Trophoblast cell (in vitro differentiated cells and primary cell): ENCODE data around the gene RPL13A.
A peak's percentile ranks its signal among the peaks of the same experiment; 100 is the strongest.

ENCODE experiments used
- DNase-seq, 2 donors: peaks; one replicate each; pipeline ENCODE4 v3.0.0-alpha.2; 2016
- H2AFZ ChIP-seq: 2 replicates; pipeline ENCODE4 v1.6.1; 2013; ENCODE audit warnings: low read length, moderate library complexity, mild to moderate bottlenecking; ENCODE audit not compliant: insufficient read depth, poor library complexity
- H2AK5ac ChIP-seq: 2 replicates; pipeline ENCODE4 v1.6.1; 2013; ENCODE audit warnings: mild to moderate bottlenecking, low read length
- H2BK120ac ChIP-seq: 2 replicates; pipeline ENCODE4 v1.6.1; 2013; ENCODE audit warnings: low read length, mild to moderate bottlenecking, moderate library complexity; ENCODE audit not compliant: insufficient read depth, poor library complexity
- H2BK12ac ChIP-seq: 2 replicates; pipeline ENCODE4 v1.6.1; 2013; ENCODE audit warnings: mild to moderate bottlenecking, low read length, moderate library complexity
- H2BK5ac ChIP-seq: 2 replicates; pipeline ENCODE4 v1.6.1; 2013; ENCODE audit warnings: low read length, low read depth, moderate library complexity, mild to moderate bottlenecking; ENCODE audit not compliant: poor library complexity
- H3K14ac ChIP-seq: 2 replicates; pipeline ENCODE4 v1.6.1; 2013; ENCODE audit warnings: mild to moderate bottlenecking, low read length
- H3K18ac ChIP-seq: 2 replicates; pipeline ENCODE4 v1.6.1; 2013; ENCODE audit warnings: mild to moderate bottlenecking, low read length
- H3K23ac ChIP-seq: 2 replicates; pipeline ENCODE4 v1.6.1; 2013; ENCODE audit warnings: low read length
- H3K27ac ChIP-seq: 2 replicates; pipeline ENCODE4 v1.5.1; 2013; ENCODE audit warnings: low read depth, mild to moderate bottlenecking, inconsistent platforms, low read length, moderate library complexity
- H3K27me3 ChIP-seq: 2 replicates; pipeline ENCODE4 v1.6.1; 2013; ENCODE audit warnings: inconsistent platforms, mild to moderate bottlenecking, low read length, moderate library complexity; ENCODE audit not compliant: insufficient read depth
- H3K36me3 ChIP-seq, 2 experiments: 1 replicate in 1 of 2; 2 replicates in 1 of 2; pipeline ENCODE4 v1.6.1; 2013; ENCODE audit warnings: low read length in 2 of 2, mild to moderate bottlenecking in 2 of 2, moderate library complexity in 1 of 2; ENCODE audit not compliant: insufficient read depth in 2 of 2, control insufficient read depth in 1 of 2
- H3K4ac ChIP-seq: 2 replicates; pipeline ENCODE4 v1.6.1; 2013; ENCODE audit warnings: low read depth, mild to moderate bottlenecking, low read length, moderate library complexity
- H3K4me1 ChIP-seq, 2 experiments: 1 replicate in 1 of 2; 2 replicates in 1 of 2; pipeline ENCODE4 v1.6.1; 2013; ENCODE audit warnings: low read length in 2 of 2, mild to moderate bottlenecking in 2 of 2, moderate library complexity in 1 of 2; ENCODE audit not compliant: insufficient read depth in 2 of 2, control insufficient read depth in 1 of 2
- H3K4me2 ChIP-seq: 2 replicates; pipeline ENCODE4 v1.6.1; 2013; ENCODE audit warnings: inconsistent platforms, mild to moderate bottlenecking, low read length, moderate library complexity
- H3K4me3 ChIP-seq: 2 replicates; pipeline ENCODE4 v1.5.1; 2013; ENCODE audit warnings: mild to moderate bottlenecking, low read depth, low read length, inconsistent platforms
- H3K79me1 ChIP-seq: one replicate; pipeline ENCODE4 v1.6.1; 2013; ENCODE audit warnings: low read length
- H3K79me2 ChIP-seq: 2 replicates; pipeline ENCODE4 v1.6.1; 2013; ENCODE audit warnings: low read length, mild to moderate bottlenecking; ENCODE audit not compliant: control insufficient read depth, insufficient read depth, poor library complexity
- H3K9ac ChIP-seq: 2 replicates; pipeline ENCODE4 v1.6.1; 2013; ENCODE audit warnings: mild to moderate bottlenecking, low read length
- H3K9me3 ChIP-seq: 2 replicates; pipeline ENCODE4 v1.6.1; 2013; ENCODE audit warnings: low read depth, mild to moderate bottlenecking, control low read depth, inconsistent platforms, low read length; ENCODE audit not compliant: insufficient read depth
- H4K12ac ChIP-seq: 2 replicates; pipeline ENCODE4 v1.6.1; 2013; ENCODE audit warnings: low read depth, mild to moderate bottlenecking, low read length, moderate library complexity
- H4K8ac ChIP-seq: 2 replicates; pipeline ENCODE4 v1.6.1; 2013; ENCODE audit warnings: low read depth, mild to moderate bottlenecking, low read length, moderate library complexity
- H4K91ac ChIP-seq: one replicate; pipeline ENCODE4 v1.6.1; 2013; ENCODE audit warnings: low read depth, mild to moderate bottlenecking, low read length, moderate library complexity
- WGBS: extraction: QIAGEN DNeasy Blood & Tissue Kit; methylation state at CpG from one replicate; pipeline ENCODE4 v1.1.7; 2013; ENCODE audit warnings: missing lambda C conversion rate; ENCODE audit not compliant: insufficient read length, insufficient coverage; ENCODE audit errors: extremely low coverage; 5-methylcytosine and 5-hydroxymethylcytosine counted together

RPL13A gene

DNA sequence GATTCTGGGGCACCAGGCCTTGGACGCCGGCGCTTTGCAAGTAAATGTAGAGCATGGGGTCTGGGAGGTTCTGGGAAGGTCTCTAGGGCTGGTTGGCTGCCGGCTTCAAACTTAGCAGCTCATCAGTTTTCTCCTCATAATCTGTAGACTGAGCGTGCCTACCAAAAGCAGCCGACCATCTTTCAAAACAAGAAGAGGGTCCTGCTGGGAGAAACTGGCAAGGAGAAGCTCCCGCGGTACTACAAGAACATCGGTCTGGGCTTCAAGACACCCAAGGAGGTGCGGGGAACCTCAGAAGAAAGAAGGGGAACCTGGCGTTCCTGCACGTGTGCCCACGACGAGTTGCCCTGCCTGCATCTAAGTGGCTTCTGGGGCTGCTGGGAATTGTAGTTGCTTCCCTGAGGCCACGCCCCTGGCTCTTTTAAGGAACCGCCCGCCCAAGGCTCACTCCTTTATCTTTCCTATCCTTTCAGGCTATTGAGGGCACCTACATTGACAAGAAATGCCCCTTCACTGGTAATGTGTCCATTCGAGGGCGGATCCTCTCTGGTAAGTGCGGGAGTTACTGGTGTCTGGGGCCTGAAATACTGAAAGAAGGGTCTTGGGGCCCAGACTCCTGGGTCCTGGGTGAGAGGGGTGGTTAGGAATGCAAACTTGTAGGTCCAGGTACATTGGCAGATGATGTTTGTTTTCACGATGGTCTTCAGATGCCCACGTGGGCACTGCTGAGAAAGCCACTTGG lies 9.8 kb downstream of the RPL13A start:
- Histone ChIP-seq H2BK5ac (peak overlapping the region; percentile 86), H4K8ac (peak overlapping the region; percentile 92), H3K79me2 (peaks cover 9% of the 10 kb centered on the region)

DNA sequence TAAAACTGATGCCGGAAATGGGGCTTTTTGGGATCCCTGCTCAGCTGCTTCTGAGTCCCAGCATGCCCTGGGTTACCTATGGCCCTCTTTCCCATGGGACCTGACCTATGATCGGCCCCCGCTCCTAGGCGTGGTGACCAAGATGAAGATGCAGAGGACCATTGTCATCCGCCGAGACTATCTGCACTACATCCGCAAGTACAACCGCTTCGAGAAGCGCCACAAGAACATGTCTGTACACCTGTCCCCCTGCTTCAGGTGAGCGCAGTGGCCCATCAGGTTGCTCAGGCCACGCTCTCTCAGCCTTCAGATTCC lies 10.3 kb downstream of the RPL13A start:
- H3K36me3 ChIP-seq, result peaks cover 29 to 35% of the 10 kb centered on the region in 2 experiments
- no peak overlapping the region for H3K9ac ChIP-seq
- peak overlapping the region; percentile 18 for H3K4ac ChIP-seq
- H4K8ac ChIP-seq, result no peak overlapping the region
- H3K4me1 ChIP-seq, result peaks cover 2 to 8% of the 10 kb centered on the region in 2 experiments
- no peak overlapping the region for H4K12ac ChIP-seq
- no peak overlapping the region for H3K14ac ChIP-seq
- H2AFZ ChIP-seq, result no peak overlapping the region
- DNase-seq, result no peak
- H3K79me1 ChIP-seq, result peaks cover 9% of the 10 kb centered on the region
- H3K27me3 ChIP-seq, result no peaks in the 10 kb centered on the region
- no peaks in the 10 kb centered on the region for H3K9me3 ChIP-seq
- WGBS, result no CpG with 5 or more reads among the region's 12 CpGs
- peak overlapping the region; percentile 94 for H3K4me2 ChIP-seq
- H2AK5ac ChIP-seq, result no peak overlapping the region
- H3K27ac ChIP-seq, result no peak overlapping the region
- H3K23ac ChIP-seq, result no peak overlapping the region
- H4K91ac ChIP-seq, result no peak overlapping the region
- H2BK120ac ChIP-seq, result no peak overlapping the region
- H3K4me3 ChIP-seq, result no peak overlapping the region
- no peak overlapping the region for H3K18ac ChIP-seq
- H2BK5ac ChIP-seq, result no peak overlapping the region
- peaks cover 9% of the 10 kb centered on the region for H3K79me2 ChIP-seq
- no peak overlapping the region for H2BK12ac ChIP-seq

More for the DNA sequence above, 9.8 kb downstream of the RPL13A start:
- H4K91ac ChIP-seq, result peak overlapping the region; percentile 95
- H2BK120ac ChIP-seq, result no peak overlapping the region
- H3K9me3 ChIP-seq, result no peaks in the 10 kb centered on the region
- peak; percentile 55 to 62 for DNase-seq
- peak overlapping the region; percentile 94 for H3K4ac ChIP-seq
- H2BK12ac ChIP-seq, result no peak overlapping the region
- H3K36me3 ChIP-seq, result peaks cover 30 to 40% of the 10 kb centered on the region in 2 experiments
- no CpG with 5 or more reads among the region's 22 CpGs for WGBS
- peak overlapping the region; percentile 98 for H3K9ac ChIP-seq
- H3K23ac ChIP-seq, result no peak overlapping the region
- H3K4me2 ChIP-seq, result peak overlapping the region; percentile 94
- no peak overlapping the region for H2AFZ ChIP-seq
- no peak overlapping the region for H3K18ac ChIP-seq
- H3K14ac ChIP-seq, result peak overlapping the region; percentile 85
- H3K4me3 ChIP-seq, result peak overlapping the region; percentile 81
- peak overlapping the region; percentile 88 for H4K12ac ChIP-seq
- H3K4me1 ChIP-seq, result peaks cover 2 to 8% of the 10 kb centered on the region in 2 experiments
- H3K27ac ChIP-seq, result peak overlapping the region; percentile 74
- no peaks in the 10 kb centered on the region for H3K27me3 ChIP-seq
- H2AK5ac ChIP-seq, result peak overlapping the region; percentile 55
- H3K79me1 ChIP-seq, result peaks cover 9% of the 10 kb centered on the region

DNA sequence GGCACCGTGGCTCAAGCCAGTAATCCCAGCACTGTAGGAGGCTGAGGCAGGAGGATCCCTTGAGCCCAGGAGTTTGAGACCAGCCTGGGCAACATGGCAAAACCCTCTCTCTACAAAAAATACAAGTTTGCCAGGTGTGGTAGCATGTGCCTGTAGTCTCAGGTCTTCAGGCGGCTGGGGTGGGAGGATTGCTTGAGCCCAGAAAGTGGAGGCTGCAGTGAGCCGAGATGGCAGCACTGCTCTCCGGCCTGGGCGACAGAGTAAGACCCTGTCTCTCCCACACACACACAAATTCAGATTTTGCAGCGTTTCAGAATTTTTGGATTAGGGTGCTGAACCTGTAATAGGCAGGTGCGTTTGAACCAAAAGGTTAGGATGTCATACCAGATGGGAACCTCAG lies 11.1 kb downstream of the RPL13A start:
- no peak overlapping the region for H4K91ac ChIP-seq
- peaks cover 9% of the 10 kb centered on the region for H3K79me1 ChIP-seq
- H3K27ac ChIP-seq, result no peak overlapping the region
- no peak overlapping the region for H3K4ac ChIP-seq
- no peak overlapping the region for H3K4me3 ChIP-seq
- no CpG with 5 or more reads among the region's 7 CpGs for WGBS
- no peaks in the 10 kb centered on the region for H3K27me3 ChIP-seq
- H3K4me2 ChIP-seq, result no peak overlapping the region
- H3K23ac ChIP-seq, result no peak overlapping the region
- no peaks in the 10 kb centered on the region for H3K9me3 ChIP-seq
- H2BK120ac ChIP-seq, result no peak overlapping the region
- H3K9ac ChIP-seq, result no peak overlapping the region
- H3K4me1 ChIP-seq, result peaks cover 2 to 8% of the 10 kb centered on the region in 2 experiments
- no peak overlapping the region for H2BK12ac ChIP-seq
- peaks cover 9% of the 10 kb centered on the region for H3K79me2 ChIP-seq
- no peak overlapping the region for H2AK5ac ChIP-seq
- H2BK5ac ChIP-seq, result no peak overlapping the region
- H3K14ac ChIP-seq, result no peak overlapping the region
- H4K8ac ChIP-seq, result no peak overlapping the region
- peaks cover 29 to 34% of the 10 kb centered on the region in 2 experiments for H3K36me3 ChIP-seq
- no peak overlapping the region for H3K18ac ChIP-seq
- no peak overlapping the region for H2AFZ ChIP-seq
- H4K12ac ChIP-seq, result no peak overlapping the region
- DNase-seq, result no peak

DNA sequence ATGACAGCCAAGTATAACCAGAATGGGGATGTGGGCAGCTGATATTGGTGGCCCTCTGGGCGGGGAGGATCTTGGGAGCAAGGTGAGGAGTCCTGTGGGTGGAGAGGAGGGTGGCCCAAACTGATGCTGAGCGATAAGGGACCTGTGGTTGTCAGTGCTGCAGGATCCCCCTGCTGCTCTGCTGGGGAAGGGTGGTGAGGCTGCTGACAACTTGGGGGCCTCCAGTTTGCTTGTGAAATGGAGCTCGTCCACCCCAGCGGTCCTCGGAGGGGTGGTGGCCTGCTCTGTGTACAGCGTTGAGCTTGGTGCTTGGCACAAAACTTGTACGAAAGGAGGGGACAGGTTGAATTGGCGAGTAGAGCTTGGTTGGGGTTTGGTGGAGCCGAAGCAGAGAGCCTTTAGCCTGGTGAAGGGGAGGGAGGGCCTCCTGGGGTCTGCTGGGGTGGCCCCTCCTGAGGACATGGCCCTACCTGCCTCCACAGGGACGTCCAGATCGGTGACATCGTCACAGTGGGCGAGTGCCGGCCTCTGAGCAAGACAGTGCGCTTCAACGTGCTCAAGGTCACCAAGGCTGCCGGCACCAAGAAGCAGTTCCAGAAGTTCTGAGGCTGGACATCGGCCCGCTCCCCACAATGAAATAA lies 11.7 kb downstream of the RPL13A start:
- no peaks in the 10 kb centered on the region for H3K27me3 ChIP-seq
- no peak overlapping the region for H3K27ac ChIP-seq
- H3K36me3 ChIP-seq, result peaks cover 29 to 34% of the 10 kb centered on the region in 2 experiments
- no peak overlapping the region for H3K18ac ChIP-seq
- no peak overlapping the region for H2AFZ ChIP-seq
- H3K79me2 ChIP-seq, result peaks cover 9% of the 10 kb centered on the region
- DNase-seq, result no peak
- no peak overlapping the region for H2AK5ac ChIP-seq
- H2BK120ac ChIP-seq, result no peak overlapping the region
- H2BK12ac ChIP-seq, result no peak overlapping the region
- no peak overlapping the region for H4K91ac ChIP-seq
- no peak overlapping the region for H3K23ac ChIP-seq
- no peak overlapping the region for H3K9ac ChIP-seq
- H4K8ac ChIP-seq, result no peak overlapping the region
- WGBS, result no CpG with 5 or more reads among the region's 19 CpGs
- H3K4me3 ChIP-seq, result no peak overlapping the region
- H3K4ac ChIP-seq, result no peak overlapping the region
- H4K12ac ChIP-seq, result no peak overlapping the region
- H3K4me1 ChIP-seq, result peaks cover 2 to 8% of the 10 kb centered on the region in 2 experiments
- H3K9me3 ChIP-seq, result no peaks in the 10 kb centered on the region
- H3K14ac ChIP-seq, result no peak overlapping the region
- H3K4me2 ChIP-seq, result no peak overlapping the region
- H2BK5ac ChIP-seq, result no peak overlapping the region
- H3K79me1 ChIP-seq, result peaks cover 9% of the 10 kb centered on the region
